Measurements from ENCODE around the gene ALPG.
"Not testable (repeated sequence)": the region's sequence is repeated elsewhere in the genome, so short reads cannot be mapped to it uniquely, and the experiment has no call there.

Gene ALPG

DNA sequence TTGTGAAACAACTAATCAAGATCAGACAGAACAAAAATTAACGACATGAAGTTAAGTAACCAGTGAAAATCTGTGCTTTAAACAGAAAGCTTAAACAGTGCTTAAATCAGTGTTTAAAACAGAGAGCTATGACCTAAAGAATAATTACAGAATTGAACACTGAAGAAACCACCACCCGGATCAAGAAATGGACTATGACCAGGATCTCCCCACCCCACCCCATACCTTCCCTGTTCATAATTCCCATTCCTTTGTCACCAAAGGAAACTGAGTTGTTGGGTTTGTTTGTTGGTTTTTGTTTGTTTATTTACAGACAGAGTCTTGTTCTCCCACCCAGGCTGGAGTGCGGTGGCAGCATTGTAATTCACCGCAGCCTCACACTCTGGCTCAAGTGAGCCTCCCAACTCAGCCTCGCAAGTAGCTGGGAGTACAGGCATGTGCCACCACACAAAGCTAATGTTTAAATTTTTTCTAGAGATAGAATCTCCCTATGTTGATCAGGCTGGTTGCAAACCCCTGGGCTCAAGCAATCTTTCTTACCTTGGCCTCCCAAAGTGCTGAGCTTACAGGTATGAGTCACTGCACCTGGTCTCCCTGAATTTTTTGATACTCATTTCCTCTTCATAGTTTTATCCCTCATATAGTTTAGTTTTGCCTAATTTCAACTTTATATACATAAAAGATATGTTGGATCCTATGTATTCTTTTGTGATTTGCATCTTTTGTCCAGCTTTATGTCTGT, 8.2 kb upstream of the ALPG start:
- no peak for DNase-seq

DNA sequence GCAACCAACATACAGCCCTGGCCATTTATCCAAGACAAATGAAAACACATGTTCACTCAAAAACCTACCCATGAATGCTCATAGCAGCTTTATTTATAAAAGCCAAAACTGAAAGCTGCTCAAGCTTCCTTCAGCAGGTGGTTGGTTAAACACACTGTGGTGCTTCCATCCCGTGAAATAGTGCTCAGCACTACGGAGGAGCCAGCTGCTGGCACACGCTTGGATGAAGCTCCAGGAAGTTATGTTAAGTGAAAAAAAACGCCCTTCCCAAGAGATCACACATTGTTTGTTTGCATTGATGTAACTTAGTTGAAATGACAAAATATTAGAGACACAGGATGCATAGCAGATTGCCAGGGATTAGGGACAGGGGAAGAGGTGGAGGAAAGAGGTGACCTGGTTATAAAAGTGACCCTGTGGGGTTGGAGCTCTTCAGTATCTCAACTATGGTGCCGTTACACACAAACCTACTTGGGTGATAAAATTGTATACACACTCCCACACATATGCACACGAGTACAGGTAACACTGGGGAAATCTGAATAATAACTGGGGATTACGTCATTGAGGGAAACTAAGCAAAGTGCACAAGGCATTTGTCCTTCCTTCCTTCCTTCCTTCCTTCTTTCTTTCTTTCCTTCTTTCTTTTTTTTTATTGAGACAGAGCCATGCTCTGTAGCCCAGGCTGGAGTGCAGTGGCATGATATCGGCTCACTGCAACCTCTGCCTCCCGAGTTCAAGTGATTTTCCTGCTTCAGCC, 6.2 kb upstream of the ALPG start:
- no peak for DNase-seq

DNA sequence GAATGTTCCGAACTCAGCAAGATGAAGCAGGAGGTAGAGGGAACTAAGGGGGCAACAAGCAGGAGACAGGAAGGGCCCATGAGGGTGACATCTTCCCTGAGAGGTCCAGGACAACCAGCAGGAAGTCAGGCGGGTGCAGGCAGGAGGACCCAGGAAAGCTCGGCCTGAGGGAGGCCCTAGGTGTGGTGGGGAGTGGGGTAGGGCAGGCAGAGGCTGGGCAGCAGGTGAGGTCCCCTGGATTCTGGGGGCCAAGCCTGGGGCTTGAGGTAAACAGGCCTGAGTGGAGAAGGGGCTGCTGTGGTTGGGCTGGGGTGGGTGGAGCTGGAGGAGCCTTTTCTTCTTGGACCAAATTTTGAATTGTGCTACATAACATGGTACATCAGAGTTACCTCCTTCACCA, 4.1 kb upstream of the ALPG start:
- no peak for DNase-seq

DNA sequence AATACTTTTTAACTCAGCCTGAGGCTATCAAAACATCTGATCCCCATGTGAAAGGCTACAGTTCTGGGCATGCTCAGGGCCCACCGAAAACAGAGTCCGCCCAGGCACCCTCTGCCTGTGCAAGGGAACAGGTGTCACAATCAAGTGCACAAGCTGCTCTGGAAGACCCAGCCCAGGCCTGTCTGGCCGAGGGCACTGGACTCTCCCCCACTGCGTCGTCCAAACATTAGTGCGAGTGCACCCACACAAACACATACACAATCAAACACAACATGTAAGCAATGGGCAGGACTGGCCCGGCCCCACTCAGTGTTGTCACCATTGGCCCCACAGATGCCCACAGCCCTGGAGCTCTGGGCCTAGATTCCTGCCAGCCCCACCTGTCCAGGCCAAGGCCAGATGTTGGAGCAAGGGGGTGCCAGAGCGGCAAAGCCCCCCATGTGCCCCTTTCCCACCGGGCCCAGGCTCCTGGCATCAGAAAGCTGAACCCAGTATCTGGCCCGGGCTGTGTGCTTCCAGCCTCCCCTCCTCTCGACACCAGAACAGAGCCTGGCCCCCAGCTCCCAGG, 617 bp upstream of the ALPG start:
- no peak for DNase-seq

- DNase-seq, result not testable (repeated sequence)
Measured at GRCh38 chr2:232407428-232408150, 945 bp downstream of the ALPG start.

DNA sequence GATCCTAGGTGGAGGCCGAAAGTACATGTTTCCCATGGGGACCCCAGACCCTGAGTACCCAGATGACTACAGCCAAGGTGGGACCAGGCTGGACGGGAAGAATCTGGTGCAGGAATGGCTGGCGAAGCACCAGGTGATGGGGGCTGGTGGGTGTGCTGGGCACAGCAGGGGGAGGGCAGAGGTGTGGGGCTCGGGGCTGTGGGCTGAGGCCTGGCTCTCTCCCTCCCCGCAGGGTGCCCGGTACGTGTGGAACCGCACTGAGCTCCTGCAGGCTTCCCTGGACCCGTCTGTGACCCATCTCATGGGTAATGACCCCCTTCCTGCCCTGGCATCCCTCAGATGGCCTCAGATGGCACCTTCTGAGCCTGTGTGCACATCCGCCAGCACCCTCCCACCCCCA, 1.6 kb downstream of the ALPG start:
- DNase-seq, result not testable (repeated sequence)

DNA sequence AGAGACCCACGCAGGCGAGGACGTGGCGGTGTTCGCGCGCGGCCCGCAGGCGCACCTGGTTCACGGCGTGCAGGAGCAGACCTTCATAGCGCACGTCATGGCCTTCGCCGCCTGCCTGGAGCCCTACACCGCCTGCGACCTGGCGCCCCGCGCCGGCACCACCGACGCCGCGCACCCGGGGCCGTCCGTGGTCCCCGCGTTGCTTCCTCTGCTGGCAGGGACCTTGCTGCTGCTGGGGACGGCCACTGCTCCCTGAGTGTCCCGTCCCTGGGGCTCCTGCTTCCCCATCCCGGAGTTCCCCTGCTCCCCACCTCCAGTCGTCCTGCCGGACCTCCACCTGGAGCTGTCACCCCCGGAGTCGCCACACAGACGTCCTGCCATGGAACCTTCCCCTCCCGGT, 3.0 kb downstream of the ALPG start:
- DNase-seq, result not testable (repeated sequence)

DNA sequence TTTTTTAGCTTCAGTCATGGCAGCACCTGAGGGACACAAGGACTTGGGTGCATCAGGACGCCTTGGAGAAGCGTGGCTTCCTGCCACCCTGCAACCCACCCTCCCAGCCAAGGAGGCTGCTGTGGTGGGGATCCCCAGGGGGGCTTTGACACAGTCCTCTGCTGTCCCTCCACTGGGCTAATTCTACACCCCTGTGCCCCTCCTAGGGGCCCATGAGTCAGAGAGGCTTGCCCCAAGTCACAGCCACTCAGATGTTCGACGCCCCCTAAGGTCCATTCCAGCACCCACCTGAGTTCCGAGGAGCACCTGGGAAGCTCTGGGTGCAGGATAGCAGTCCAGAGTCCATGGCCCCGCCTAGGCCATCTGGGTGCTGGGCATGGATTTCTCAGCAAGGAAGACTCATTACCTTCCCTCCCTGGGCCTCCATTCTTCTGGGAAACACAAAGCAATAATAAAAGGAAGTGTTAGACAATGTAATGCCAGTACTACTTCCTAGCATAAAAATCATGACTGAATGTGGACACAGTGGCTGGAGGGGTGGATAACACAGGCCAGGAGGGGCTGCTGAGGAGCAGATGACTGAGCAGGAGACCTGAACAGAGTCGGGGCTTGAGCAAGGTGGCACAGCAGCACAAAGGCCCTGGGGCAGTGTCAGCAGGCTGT, 3.7 kb downstream of the ALPG start:
- no peak for DNase-seq

DNA sequence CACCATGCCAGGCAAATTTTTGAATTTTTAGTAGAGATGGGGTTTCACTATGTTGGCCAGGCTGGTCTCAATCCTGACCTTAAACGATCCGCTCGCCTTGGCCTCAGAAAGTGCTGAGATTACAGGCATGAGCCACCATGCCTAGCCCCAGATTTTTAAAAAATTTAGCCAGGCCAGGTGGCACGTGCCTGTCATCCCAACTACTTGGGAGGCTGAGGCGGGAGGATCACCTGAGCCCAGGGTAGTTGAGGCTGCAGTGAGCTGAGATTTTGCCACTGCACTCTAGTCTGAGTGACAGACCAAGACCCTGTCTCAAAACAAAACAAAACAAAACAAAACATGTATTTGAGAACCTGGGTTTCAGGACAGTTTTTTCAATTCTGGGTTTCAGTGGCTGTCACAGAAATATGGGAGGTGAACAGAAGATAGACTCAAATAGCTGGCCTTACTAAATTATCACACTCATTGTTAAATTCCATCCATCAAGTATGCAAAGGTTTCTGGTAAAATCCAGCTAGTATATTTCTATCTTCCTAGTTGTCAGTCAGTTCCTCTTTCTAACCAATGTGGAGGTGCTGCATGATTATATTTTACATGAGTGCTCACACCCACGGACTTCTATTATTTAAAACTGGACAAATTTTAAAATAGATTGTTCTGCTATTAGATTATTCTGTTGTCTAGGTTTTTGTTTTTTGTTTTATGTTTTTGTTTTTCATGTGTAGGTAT, 5.4 kb downstream of the ALPG start:
- no peak for DNase-seq

- no peak for DNase-seq
Measured at GRCh38 chr2:232412986-232413385, 6.3 kb downstream of the ALPG start.

- DNase-seq, result no peak
Measured at GRCh38 chr2:232415138-232415690, 8.6 kb downstream of the ALPG start.

- DNase-seq, result no peak
Measured at GRCh38 chr2:232415736-232416520, 9.3 kb downstream of the ALPG start.

DNA sequence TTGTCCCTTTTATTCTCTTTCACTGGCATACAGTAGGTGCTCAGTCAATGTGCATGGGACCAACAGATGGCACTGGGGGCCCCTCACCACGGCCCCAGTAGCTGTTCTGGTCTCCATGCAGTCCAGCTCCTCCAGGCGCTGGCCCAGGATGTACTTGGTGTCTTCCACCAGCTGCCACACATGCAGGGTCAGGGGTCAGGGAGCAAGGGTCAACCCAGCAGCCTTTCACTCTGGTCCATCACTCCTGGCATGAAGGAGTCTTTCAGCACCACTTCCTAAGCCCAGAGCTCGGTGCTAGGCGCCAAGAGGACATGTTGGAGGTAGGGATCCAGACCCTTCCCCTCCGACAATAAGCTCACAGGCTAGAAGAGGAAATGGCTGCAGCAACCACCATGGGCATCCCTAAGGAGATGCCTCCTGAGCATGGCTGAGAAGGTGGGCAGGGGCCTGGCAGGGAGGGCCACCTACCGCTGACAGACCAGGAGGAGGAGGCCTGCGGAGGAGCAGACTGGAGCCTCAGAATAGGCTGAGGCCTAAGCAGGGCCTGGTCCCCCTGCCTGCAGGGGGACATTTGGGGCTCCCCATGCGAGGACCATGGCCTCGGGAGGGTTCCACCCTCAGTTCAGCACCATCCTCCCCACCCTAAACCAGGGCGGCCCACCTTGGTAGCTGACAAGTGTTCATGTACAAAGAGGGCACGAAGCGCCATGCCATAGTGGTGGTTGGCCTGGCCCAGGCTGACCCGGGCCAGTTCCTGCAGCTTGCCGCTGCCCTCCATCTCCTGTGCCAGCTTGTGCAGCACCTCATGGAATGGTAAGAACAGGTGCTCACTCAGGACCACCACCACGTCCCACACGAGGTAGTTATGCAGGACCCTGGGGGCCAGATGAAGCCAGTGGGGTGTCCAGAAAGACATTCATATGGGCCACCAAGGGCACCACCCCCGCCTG, 10.2 kb downstream of the ALPG start:
- no peak for DNase-seq

DNA sequence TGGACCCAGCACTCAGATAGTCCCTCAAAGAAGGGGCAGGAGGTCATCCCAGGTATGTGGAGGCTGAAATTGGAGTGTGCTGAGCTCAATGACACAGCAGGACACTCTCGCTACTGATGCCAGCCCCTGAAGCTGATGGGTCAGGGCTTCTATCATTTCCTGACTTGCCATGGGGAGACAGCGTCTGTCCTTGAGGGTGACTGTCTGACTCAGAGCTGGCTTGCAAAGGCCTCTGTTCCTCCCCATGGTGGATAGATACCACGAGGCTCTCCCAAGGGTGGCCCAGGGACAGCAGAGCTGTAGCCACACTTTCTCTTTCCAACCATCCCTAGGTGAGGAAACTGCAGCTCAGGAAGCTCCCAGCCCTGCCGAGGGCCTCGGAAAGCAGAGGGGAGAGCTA, 10.8 kb downstream of the ALPG start:
- no peak for DNase-seq

GRCh38 chr2:232418056-232418455, 11.4 kb downstream of the ALPG start:
- no peak for DNase-seq

DNA sequence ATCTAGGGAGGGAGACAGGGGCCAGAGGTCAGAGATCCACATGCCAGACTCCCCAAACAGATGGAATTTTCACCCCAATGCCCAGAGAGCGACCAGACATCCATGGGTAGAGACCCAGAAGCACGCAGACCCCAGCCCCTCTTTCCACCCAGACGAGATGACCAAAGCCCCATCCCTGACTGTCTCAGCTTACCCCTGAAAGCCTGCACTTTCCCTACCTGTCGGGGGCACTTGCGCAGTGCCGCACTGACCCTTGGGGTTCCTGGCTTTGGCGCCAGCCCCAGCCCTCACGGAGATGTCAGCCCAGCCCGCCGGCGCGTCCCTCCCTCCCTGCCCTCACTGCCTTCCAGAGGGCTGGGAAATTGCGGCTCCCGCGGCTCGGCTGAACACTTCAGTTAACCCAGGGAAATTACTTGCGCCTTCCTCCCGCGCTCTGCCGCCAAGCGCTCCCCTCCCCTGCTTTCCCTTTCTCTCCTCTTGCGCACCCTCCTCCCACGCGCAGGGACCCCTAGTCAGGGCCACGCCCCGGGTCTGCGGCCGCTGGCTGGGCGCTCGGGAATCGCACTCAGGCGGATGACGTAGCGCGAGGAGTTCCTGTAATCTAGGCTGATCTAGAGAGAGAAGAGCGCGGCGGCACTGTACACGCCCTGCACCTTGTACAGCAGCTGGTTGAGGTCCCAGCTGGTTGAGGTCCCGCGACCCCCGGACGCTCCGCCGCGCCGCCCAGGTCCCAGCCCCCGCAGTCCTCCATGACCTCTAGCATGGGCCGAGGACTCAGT, 12.0 kb downstream of the ALPG start:
- peak; percentile 60 for DNase-seq

DNA sequence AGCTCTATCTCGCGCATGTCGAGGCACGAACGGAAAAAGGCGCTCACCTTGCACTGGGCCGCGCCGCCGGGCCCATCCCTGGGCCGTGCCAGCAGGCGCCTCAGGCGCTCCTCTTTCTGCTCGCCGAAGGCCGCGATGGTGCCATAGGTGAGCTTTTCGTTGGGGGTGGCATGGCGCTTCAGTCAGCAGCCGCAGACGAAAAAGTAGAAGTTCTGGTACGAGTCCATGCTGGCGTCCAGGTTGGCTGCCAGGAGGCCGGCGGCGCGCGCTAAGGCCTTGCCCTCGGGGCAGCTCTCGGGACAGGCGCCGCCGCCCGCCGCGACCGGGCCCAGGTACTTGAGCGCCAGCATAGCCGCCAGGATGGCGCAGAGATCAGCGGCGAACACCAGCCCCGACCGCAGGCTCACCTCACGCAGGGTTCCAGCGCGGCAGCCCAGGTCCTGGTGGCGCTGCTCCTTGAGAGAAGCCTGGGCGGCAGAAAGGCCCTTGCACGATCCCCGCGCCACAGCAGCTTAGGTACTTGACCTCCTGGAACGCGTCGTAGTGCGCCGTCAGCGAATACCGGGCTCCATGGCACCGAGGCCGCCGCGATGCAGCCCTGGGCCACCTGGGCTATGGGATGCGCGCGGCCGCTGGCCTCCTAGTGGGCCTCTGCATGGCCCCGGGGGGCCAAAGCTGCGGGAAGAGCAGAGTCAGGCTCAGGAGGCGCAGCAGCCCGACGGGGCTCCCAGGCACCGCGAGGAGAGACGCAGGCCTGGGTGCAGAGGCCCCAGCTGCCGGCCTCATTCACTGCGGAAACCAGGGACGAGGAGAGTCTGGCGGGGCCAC, 12.8 kb downstream of the ALPG start:
- DNase-seq, result no peak

- DNase-seq, result no peak
Measured at GRCh38 chr2:232420073-232420454, 13.4 kb downstream of the ALPG start.

Measured in NCI-H82 (cell line).